ENCODE measurements around the gene BTBD18.

GRCh38 chr11:57776031-57776521, 24.5 kb upstream of the BTBD18 start:
- TF ChIP-seq CTCF (IDR thresholded peaks at IDR 0.05) (no peak), ZFX (IDR thresholded peaks at IDR 0.05; ENCODE audit: borderline replicate concordance) (no peak)

Data from 22Rv1 (cell line).